GM23248 (cell line): ENCODE results near the gene MB21D2.

ENCODE experiments used
- EZH2 ChIP-seq: fragments of 200-600 bp; sonication (generic); IDR thresholded peaks from 2 replicates; pipeline ENCODE4 v1.6.1; 2018; ENCODE audit warnings: antibody characterized with exemption, mild to moderate bottlenecking; ENCODE audit not compliant: insufficient read depth, poor library complexity, severe bottlenecking
- EZH2phosphoT487 ChIP-seq: fragments of 200-600 bp; sonication (generic); IDR thresholded peaks from 2 replicates; pipeline ENCODE4 v1.6.1; 2018; ENCODE audit warnings: antibody characterized with exemption, moderate library complexity, mild to moderate bottlenecking, low read depth; ENCODE audit not compliant: insufficient read depth

- TF ChIP-seq EZH2 (no peak), EZH2phosphoT487 (no peak)
Measured at GRCh38 chr3:192842138-192842537, 75.5 kb downstream of the MB21D2 start.
